ENCODE results near the gene DDAH2.

Gene DDAH2

GRCh38 chr6:31729979-31730630 is 1.0 kb upstream of the DDAH2 start:
- peak; percentile 83 for DNase-seq

DNA sequence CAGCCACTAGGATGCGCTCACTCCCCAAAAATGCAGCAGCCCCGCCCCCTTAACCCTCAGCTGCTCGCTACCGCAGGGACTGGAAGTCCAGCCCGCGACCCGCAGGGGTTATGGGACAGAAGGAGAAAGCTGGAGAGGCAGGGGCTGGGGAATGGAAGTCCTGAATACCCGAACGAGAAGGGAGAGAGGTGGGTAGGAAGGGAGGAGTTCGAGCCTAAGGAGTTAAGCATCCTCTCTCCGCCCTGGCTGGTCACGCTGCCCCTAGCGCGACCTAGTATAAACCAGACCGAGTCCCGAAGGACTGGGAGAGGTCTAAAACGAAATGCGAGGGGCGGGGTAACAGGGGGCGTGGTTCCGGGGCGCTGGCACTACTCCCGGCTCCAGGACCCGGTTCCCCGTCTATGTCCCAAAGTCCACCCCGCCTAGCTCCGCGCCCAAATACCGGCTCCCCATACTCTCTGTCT is 448 bp upstream of the DDAH2 start:
- DNase-seq = peak; percentile 87

GRCh38 chr6:31727717-31728671 is 1.1 kb downstream of the DDAH2 start:
- DNase-seq = no peak

- no peak for DNase-seq
Measured at GRCh38 chr6:31727034-31727716, 1.9 kb downstream of the DDAH2 start.

DNA sequence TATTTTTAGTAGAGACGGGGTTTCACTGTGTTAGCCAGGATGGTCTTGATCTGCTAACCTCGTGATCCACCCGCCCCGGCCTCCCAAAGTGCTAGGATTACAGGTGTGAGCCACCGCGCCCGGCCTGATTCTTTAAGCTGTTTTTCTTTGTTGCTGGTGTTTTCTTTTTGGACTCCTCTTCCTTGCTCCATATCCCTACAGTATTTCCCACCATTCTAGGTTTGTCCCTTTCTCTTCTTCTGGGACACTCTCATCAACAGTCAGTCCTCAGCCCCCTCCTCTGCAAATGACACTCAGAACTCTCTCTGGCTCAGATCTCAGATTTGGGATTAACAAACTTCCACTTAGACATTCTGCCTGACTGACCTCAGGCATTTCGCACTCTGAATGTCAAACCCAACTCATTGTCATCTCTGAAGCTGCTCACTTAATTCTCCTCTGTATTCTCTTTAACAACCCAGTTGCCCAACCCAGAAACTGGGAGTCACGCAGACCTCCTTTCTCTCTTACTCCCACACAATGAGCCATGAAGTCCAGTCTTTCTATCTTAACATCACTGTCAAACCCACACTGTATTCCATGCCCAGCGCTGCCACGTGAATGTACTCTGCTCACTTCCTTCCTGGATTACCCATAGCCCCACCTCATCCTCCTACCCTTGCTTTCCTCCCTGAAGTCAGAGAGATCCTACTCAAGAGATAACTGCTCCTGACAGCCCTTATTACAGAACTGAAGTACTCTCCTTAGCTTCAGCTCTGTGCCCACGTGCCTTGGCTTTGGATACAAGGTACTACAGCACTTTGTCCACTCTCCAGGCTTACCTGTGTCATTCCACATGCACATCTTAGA is 3.4 kb downstream of the DDAH2 start:
- DNase-seq = no peak

DNA sequence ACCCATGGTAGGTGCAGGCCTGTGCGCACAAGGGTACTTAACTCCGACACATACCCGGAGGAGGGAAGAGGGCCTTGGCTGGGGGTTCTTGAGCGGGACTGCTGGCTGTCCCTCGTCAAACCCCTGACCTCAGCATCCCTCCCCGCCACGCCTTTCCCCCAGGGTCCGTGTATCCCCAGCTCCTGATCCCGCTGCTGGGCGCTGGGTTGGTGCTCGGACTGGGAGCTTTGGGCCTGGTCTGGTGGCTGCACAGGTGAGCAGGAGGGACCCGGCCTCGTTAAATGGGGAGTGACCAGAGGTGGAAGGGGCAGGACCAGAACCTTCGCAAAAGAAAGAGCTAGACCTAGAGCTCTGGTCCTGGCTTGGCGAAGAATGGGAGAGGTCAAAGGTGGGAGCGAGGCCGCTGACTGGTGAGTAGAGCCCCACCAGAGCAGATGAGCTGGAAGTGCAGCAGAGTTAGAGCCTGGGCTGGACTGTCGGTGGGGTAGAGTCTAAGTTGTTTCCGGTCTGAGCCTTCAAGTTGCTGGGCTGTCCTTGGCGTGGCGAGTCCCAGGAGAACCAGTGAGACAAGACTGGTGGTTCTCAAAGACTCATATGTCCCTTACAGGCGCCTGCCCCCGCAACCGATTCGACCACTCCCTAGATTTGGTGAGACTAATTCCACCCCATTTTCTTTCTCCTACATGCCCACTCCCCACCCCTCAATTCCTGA is 5.0 kb downstream of the DDAH2 start:
- DNase-seq = no peak

DNA sequence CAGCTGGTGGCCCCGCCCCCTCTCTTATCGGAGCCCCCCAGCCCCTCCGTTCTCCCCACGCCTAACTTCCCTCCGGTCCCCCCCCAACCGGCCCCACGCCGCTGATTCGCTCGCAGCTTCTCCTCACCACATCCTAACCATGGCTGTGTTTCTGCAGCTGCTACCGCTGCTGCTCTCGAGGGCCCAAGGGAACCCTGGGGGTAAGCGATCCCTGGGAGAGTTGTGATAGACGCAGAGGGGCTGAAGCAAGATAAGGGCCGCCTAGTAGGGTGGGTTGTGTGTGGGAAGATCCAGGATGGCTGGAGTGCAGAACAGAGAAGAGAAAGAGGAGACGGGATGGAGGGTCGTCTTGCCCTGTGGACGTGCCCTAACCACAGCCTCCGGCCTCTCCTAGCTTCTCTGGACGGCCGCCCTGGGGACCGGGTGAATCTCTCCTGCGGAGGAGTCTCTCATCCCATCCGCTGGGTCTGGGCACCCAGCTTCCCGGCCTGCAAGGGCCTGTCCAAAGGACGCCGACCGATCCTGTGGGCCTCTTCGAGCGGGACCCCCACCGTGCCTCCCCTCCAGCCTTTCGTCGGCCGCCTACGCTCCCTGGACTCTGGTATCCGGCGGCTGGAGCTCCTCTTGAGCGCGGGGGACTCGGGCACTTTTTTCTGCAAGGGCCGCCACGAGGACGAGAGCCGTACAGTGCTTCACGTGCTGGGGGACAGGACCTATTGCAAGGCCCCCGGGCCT is 5.7 kb downstream of the DDAH2 start, which contains the start of gene MPIG6B:
Gene MPIG6B (plus strand): TSS at position 129 of the 735 bp plus-strand sequence. CDS start 11 bp downstream, at position 140.
- no peak for DNase-seq

DNA sequence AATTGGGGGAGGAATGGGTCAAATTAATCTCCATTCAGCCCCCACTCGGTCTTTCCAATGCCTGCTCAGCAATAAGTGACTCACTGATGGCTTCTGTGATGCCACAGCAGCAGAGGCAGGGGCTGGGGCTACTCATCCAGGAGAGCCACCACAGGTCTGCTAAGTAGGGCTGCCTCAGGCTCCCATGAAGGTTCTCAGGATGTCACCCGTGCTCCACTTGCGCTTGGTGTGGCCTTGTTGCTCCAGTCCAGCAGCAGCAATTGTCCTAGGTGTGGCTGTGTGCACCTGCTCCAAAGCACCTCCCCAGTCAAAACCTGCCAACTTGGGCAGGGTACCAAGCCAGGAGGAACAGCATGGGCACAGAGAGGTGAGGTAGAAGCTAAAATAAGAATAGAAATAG is 6.9 kb downstream of the DDAH2 start:
- DNase-seq = no peak

DNA sequence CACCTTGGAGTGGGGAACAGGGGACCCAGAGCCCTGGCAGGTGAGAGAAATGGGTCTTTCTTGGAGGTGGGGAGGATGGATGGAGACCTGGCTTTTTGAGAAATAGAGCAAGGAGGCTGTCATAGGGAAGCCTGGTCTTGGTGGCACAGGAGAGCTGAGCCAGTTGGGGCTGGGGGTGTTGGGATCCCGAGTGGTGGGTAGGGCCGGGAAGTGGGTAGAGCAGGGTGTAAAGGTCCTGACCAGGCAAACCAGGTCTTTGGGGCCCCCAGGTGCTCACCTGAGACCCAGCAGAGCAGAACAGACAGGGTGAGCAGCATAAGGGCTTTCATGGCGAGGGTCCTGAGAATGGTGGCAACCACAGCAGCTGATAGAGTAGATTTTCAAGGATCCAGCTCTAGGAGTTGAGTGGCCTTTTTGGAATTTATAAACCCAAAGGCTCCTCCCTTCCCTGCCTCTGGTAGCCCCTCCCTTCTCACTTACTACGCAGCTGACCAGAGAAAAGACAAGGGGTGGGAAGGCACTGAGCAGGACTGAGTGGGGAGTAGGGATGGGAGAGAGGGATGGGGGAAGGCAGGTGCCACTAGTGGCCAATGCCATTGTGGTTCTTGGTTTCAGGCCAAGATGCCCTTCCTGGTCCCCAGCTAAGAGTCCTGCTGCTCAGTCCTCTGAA is 7.6 kb downstream of the DDAH2 start, which contains the start of gene LY6G6C:
Gene LY6G6C (minus strand): TSS at position 396 of the 670 bp plus-strand sequence. CDS start 67 bp downstream, at position 329.
- DNase-seq = no peak

DNA sequence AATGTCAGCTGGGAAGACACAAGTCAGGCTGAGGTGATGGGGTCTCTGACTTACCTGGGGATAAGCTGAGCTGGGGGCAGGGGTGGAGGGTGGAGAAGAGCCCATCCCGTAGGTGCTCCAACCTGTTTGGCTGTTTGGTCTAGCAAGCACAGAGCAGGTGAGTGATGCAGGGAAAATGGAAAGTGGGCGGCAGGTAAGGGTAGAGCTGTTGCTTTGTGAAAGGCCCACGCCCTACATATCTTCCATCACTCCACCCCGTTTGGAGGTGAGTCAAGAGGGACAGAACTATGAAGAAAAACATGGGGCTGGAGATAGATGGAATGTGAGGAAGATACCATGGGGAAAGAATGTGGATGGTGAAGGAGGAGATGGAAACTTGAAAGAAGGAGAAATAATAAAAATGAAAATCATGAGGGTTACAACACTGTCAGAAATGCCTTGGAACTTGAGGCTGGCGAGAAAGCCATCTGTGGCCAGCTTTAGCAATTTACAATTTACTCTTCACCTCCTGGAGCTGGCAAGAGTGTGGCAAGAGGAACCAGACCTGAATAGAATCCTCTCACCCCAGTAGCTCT is 8.8 kb downstream of the DDAH2 start:
- no peak for DNase-seq

DNA sequence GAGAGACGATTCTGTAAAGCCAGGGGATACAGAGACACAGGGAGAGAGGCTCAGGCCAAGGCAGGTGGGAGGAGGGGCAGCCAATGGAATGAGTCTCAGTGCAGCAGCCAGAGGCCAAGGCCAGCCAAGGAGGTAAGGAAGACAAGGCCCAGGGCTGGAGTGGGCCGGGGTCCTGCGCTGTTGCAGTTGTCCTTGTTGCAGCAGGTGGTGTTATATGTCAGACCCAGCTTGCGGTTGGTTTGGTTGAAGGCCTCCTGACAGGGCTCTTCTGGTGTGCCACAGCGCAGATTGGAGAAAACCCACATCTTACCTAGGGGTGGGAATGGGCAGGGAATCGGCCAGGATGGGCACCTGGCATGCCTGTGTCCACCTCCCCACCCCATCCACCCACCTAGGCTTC is 10.1 kb downstream of the DDAH2 start:
- DNase-seq = no peak

DNA sequence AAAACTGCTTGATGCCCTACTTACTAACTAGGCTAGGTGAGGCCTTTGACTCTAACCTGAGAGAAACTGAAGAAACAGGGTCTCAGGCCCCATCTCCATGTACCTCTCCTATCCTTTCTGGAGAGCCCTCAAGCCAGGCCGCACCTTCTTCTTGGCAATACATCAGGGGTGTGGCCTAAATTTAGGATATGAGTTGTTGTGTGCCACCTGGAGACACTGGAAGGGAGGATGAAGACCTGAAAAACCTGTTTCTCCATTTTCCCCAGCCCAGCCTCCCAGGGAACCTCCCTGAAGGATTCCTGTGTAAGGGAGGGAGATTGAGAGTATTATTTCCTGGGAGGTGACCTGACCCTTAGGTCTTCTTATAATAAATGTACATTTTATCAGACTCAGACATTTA is 10.8 kb downstream of the DDAH2 start:
- no peak for DNase-seq

DNA sequence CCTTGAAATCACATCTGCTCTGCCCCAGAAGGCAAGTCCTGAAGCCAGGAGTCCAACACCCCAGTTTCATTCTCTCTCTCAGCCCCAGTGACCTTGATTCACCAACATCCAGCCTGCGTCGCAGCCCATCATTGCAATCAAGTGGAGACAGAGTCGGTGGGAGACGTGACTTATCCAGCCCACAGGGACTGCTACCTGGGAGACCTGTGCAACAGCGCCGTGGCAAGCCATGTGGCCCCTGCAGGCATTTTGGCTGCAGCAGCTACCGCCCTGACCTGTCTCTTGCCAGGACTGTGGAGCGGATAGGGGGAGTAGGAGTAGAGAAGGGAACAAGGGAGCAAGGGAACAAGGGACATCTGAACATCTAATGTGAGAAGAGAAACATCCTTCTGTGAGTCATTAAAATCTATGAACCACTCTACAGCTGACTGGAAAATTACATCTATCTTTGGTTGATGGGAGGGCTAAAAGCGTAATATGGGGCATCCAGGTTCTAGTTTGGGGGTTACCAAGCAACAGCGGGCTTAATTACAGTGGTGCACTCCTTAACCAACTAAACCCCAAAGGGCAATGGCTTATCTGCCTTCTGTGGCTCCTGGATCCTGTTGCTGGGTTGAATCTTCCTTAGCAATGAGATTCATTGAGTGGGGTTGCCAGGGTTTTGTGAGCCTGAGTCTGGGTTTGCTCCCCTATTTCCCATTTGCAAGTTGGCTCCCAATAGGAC is 11.4 kb downstream of the DDAH2 start:
- no peak for DNase-seq

- no peak for DNase-seq
Measured at GRCh38 chr6:31715022-31715958, 13.8 kb downstream of the DDAH2 start, which contains the start of gene LY6G6D. Gene LY6G6D, plus strand, starts transcription at chr6:31715348. Its CDS starts 8 bp downstream, at chr6:31715356.

- DNase-seq = no peak
Measured at GRCh38 chr6:31713991-31714684, 15.0 kb downstream of the DDAH2 start.

DNA sequence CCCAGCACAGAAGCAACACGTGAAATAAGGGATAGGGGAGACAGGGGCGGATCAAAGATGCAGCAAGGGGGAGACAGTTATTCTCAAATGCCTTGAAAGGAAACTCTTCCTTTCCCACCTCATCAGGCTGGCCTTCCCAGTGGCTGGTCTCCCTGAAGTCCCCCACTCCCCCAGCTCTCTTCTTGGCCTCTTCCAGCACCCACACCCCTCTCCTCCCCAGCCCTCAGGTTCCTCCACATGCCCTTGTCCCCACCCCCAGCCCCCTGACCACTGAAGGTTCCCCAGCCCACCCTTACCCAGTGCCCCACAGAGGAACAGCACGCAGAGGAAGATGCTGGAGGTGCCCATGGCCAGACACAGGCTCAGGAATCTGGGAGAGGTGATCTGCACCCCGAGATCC is 15.6 kb downstream of the DDAH2 start:
- DNase-seq = no peak

DNA sequence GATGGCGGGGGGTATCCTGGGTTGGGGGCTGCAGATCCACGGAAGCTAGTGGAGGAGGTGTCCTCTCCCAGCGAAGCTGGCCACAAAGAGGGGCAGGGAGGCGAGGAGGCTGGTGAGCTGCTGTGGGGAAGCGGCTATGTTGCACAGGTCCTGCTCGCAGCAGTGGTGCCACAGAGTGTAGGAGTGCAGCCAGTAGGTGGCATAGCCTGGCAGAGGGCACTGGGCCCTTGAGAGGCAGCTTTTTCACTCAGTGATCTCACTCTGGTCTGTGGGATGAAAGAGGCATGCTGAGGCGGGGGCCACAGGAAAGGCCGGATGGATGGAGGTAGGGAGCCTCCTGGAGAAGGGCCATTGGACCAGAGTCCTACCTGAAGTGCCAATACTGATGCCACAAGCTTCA is 16.8 kb downstream of the DDAH2 start:
- no peak for DNase-seq
